Measurements from ENCODE around the gene GLG1. TPM values are rescaled to one million over a fixed set of nuclear protein-coding genes. Genes with fewer than 3 reads are reported as not detected.

The GLG1 gene
- total and polyA plus RNA-seq, 2 donors (not counting 3 experiments of a cell fraction or from before 2014, with no cell fraction given): 86.3 to 165 TPM

GRCh38 chr16:74637742-74638453 lies 31.0 kb upstream of the GLG1 start:
- peaks cover 7 to 15% of the 10 kb centered on the region in 2 experiments for H3K36me3 ChIP-seq (ENCODE audit: control insufficient read depth in 2 of 2, extremely low read depth in 1 of 2, insufficient read depth in 2 of 2, low read length in 2 of 2)
- no TSS peak for BruUV-seq (replicated peaks)
- no peaks in the 10 kb centered on the region for H3K79me2 ChIP-seq (ENCODE audit: control insufficient read depth, insufficient read depth, low read length)
- dilution Hi-C loops (cut with MboI; ENCODE audit: extremely low pct_ligation_motif_present, low sequenced_read_pairs): no loop called here
- CTCF ChIA-PET: interaction anchor here (2.6 kb wide), 1 partner anchor 14 kb away, joined by 16 read pairs; no protein-coding TSS in a partner anchor
- H4K20me1 ChIP-seq (replicated peaks; ENCODE audit: control insufficient read depth, extremely low read depth, insufficient read depth, low read length): no peaks in the 10 kb centered on the region
- no peak for FAIRE-seq
- no peak overlapping the region for H3K9ac ChIP-seq (replicated peaks; ENCODE audit: extremely low read depth, insufficient read depth, low read length)
- POLR2A ChIA-PET: no interaction called here
- no peaks in the 10 kb centered on the region for H3K4me1 ChIP-seq (ENCODE audit: control insufficient read depth, extremely low read depth, insufficient read depth, low read length)
- TF ChIP-seq CTCF (IDR thresholded peaks at IDR 0.05; ENCODE audit: extremely low read depth in 1 of 2, insufficient read depth in 1 of 2, low read depth in 1 of 2, low read length in 2 of 2): no peak
- TF ChIP-seq MYC (IDR thresholded peaks at IDR 0.05; ENCODE audit: low read depth, low read length): no peak
- no peak for TF ChIP-seq GATA2 (IDR thresholded peaks at IDR 0.05; ENCODE audit: insufficient read depth, insufficient read length, low read depth, low read length)
- no peak for TF ChIP-seq POLR2A (IDR thresholded peaks at IDR 0.05; ENCODE audit: low read depth, low read length)
- TF ChIP-seq EZH2 (IDR thresholded peaks at IDR 0.05; ENCODE audit: borderline replicate concordance, low read depth, low read length, severe bottlenecking): no peak
- TF ChIP-seq FOS (IDR thresholded peaks at IDR 0.05; ENCODE audit: borderline replicate concordance, insufficient read depth, low read length): no peak
- no peak for TF ChIP-seq JUN (IDR thresholded peaks at IDR 0.05; ENCODE audit: borderline replicate concordance, insufficient read depth, insufficient read length, low read depth)
- TF ChIP-seq MAX (IDR thresholded peaks at IDR 0.05; ENCODE audit: insufficient read depth, insufficient read length): no peak
- TF ChIP-seq POLR2AphosphoS5 (IDR thresholded peaks at IDR 0.05; ENCODE audit: insufficient read depth, low read depth, low read length): no peak
- H3K9me3 ChIP-seq (replicated peaks; ENCODE audit: control insufficient read depth, insufficient read depth, low read length): no peaks in the 10 kb centered on the region
- H3K4me3 ChIP-seq (replicated peaks in 1 of 3; ENCODE audit: insufficient read depth in 1 of 3, low read depth in 1 of 3, low read length in 3 of 3): no peak overlapping the region
- no peak overlapping the region for H3K27ac ChIP-seq (ENCODE audit: insufficient read depth, low read depth, low read length)
- no peaks in the 10 kb centered on the region for H3K9me1 ChIP-seq (replicated peaks; ENCODE audit: control insufficient read depth, extremely low read depth, insufficient read depth, low read length)
- no peak overlapping the region for H3K4me2 ChIP-seq (ENCODE audit: insufficient read depth, low read length)
- no peaks in the 10 kb centered on the region for H3K27me3 ChIP-seq (ENCODE audit: control insufficient read depth in 2 of 2, insufficient read depth in 2 of 2, low read length in 2 of 2)
- intact Hi-C loops (cut with micrococcal nuclease): no loop called here
- no peak for DNase-seq (ENCODE audit: low read depth, low spot score)
- H2AFZ ChIP-seq (ENCODE audit: low read depth, low read length): no peak overlapping the region

All from endothelial cell of umbilical vein (primary cell).